K562 (cell line): ENCODE results near the gene C2orf42. TPM values are rescaled to one million over a fixed set of nuclear protein-coding genes. Genes with fewer than 3 reads are reported as not detected.

Experiments
- ARID2 ChIP-seq: fragments of 450-650 bp; IDR thresholded peaks from 2 replicates; pipeline ENCODE4 v1.6.1; 2017; ENCODE audit warnings: antibody characterized with exemption, mild to moderate bottlenecking
- C11orf30 ChIP-seq: fragments of 450-650 bp; IDR thresholded peaks from 2 replicates; pipeline ENCODE4 v1.6.1; 2016; ENCODE audit warnings: low read depth, mild to moderate bottlenecking
- CBFB ChIP-seq: sonication (generic); formaldehyde crosslinking; IDR thresholded peaks from 2 replicates; pipeline ENCODE4 v1.4.0; 2020; ENCODE audit warnings: mild to moderate bottlenecking, missing genetic modification reagents
- CEBPB ChIP-seq: fragments of 450-650 bp; IDR thresholded peaks from 2 replicates; pipeline ENCODE4 v1.6.1; 2016; ENCODE audit warnings: missing genetic modification characterization, missing compliant biosample characterization
- ETV1 ChIP-seq: fragments of 450-650 bp; conservative IDR thresholded peaks from 2 replicates; pipeline ENCODE4 v1.6.1; 2016; ENCODE audit warnings: missing genetic modification characterization, control low read depth, low read depth, missing compliant biosample characterization
- GTF2E2 ChIP-seq: fragments of 200-800 bp; sonication (Bioruptor generic); IDR thresholded peaks from 2 replicates; pipeline ENCODE4 v1.6.1; 2016; ENCODE audit warnings: missing genetic modification characterization, missing compliant biosample characterization
- MAFF ChIP-seq: IDR thresholded peaks from 2 replicates; pipeline ENCODE4 v1.6.1; 2012; ENCODE audit warnings: low read length, improper control_type of control experiment
- MAZ ChIP-seq, 2 experiments: fragments of 450-650 bp in 1 of 2; sonication (generic) in 1 of 2; formaldehyde crosslinking; IDR thresholded peaks in 1 of 2; conservative IDR thresholded peaks in 1 of 2; 2 replicates each; pipeline versions ENCODE4 v1.4.0 to v1.5.0; 2020; ENCODE audit warnings: mild to moderate bottlenecking in 1 of 2, missing genetic modification reagents in 1 of 2
- NEUROD1 ChIP-seq: fragments of 150-350 bp; IDR thresholded peaks from 2 replicates; pipeline ENCODE4 v1.6.1; 2014; ENCODE audit warnings: borderline replicate concordance, low read length, low read depth; ENCODE audit not compliant: partially characterized antibody
- NFIC ChIP-seq: fragments of 450-650 bp; IDR thresholded peaks from 2 replicates; pipeline ENCODE4 v1.6.1; 2017; ENCODE audit warnings: mild to moderate bottlenecking, inconsistent platforms
- NR2C2 ChIP-seq, 2 experiments: fragments of 200-800 bp in 1 of 2; sonication (Bioruptor generic) in 1 of 2; sonication (generic) in 1 of 2; formaldehyde crosslinking in 1 of 2; IDR thresholded peaks; 2 replicates each; pipeline versions ENCODE4 v1.6.1 to v1.8.0; 2016 to 2022; ENCODE audit warnings: mild to moderate bottlenecking in 1 of 2, missing compliant biosample characterization in 1 of 2, missing genetic modification characterization in 1 of 2, missing genetic modification reagents in 1 of 2
- SMARCA4 ChIP-seq: fragments of 450-650 bp; IDR thresholded peaks from 2 replicates; pipeline ENCODE4 v1.6.1; 2016
- TAF1 ChIP-seq: IDR thresholded peaks from 2 replicates; pipeline ENCODE4 v1.6.1; 2011; ENCODE audit warnings: mild to moderate bottlenecking, low read length, moderate library complexity; ENCODE audit not compliant: insufficient read depth, control insufficient read depth, severe bottlenecking; ENCODE audit errors: extremely low read depth
- ZNF431 ChIP-seq: sonication (generic); formaldehyde crosslinking; IDR thresholded peaks from 2 replicates; pipeline ENCODE4 v1.8.0; 2022; ENCODE audit warnings: mild to moderate bottlenecking, missing genetic modification reagents
- ZNF77 ChIP-seq: fragments of 250-450 bp; sonication (Bioruptor Pico); IDR thresholded peaks from 2 replicates; pipeline ENCODE4 v1.5.0; 2020
- ZNF785 ChIP-seq: fragments of 250-450 bp; sonication (Bioruptor Pico); IDR thresholded peaks from 2 replicates; pipeline ENCODE4 v1.4.0; 2020; ENCODE audit warnings: mild to moderate bottlenecking
- ZNF79 ChIP-seq: fragments of 250-450 bp; sonication (Bioruptor Pico); IDR thresholded peaks from 2 replicates; pipeline ENCODE4 v1.4.0; 2020; ENCODE audit warnings: low read depth, mild to moderate bottlenecking, moderate library complexity
- ZZZ3 ChIP-seq: fragments of 450-650 bp; IDR thresholded peaks from 2 replicates; pipeline ENCODE4 v1.6.1; 2016; ENCODE audit warnings: antibody characterized with exemption, mild to moderate bottlenecking, moderate library complexity
- polyA plus RNA-seq, 8 experiments: library from polyadenylated mRNA; depleted of rRNA in 4 of 8; stranded (reverse) in 5 of 8; unstranded in 3 of 8; fragments of >200 nt; fragmentation: Nextera tagmentation in 2 of 8; fragmentation: Illumina TruSeq in 1 of 8; extraction: Ambion mirVana in 2 of 8; extraction: Trizol in 1 of 8; gene quantifications; 2 replicates each; pipeline versions ENCODE4 v1.2.1 to v1.2.3, GENCODE V29; 2011 to 2014; ENCODE audit warnings: inconsistent platforms in 1 of 8, missing spikeins in 1 of 8
- total RNA-seq, 7 experiments: library from RNA; depleted of rRNA in 6 of 7; stranded (reverse); fragments of >200 nt in 6 of 7; fragmentation: Illumina TruSeq in 2 of 7; extraction: Trizol in 2 of 7; gene quantifications; 2 replicates each; pipeline versions ENCODE4 v1.2.1 to v1.2.3, GENCODE V29; 2011 to 2021; ENCODE audit warnings: low replicate concordance in 1 of 7
- TF ChIP-seq, protein P1 (sequence below), 2 experiments: fragments of 200-800 bp in 1 of 2; sonication (Bioruptor generic) in 1 of 2; sonication (generic) in 1 of 2; formaldehyde crosslinking in 1 of 2; IDR thresholded peaks in 1 of 2; conservative IDR thresholded peaks in 1 of 2; 2 replicates each; pipeline versions ENCODE4 v1.5.0 to v1.6.1; 2016 to 2020; ENCODE audit warnings: missing compliant biosample characterization in 1 of 2, missing genetic modification characterization in 1 of 2, missing genetic modification reagents in 1 of 2
- TF ChIP-seq, protein P2 (sequence below): fragments of 450-650 bp; conservative IDR thresholded peaks from 2 replicates; pipeline ENCODE4 v1.6.1; 2016; ENCODE audit warnings: missing genetic modification characterization, low read depth, mild to moderate bottlenecking, missing compliant biosample characterization, moderate library complexity
- TF ChIP-seq, protein P3 (sequence below): fragments of 450-650 bp; IDR thresholded peaks from 2 replicates; pipeline ENCODE4 v1.6.1; 2016; ENCODE audit warnings: antibody characterized with exemption
- TF ChIP-seq, protein P4 (sequence below): sonication (generic); formaldehyde crosslinking; IDR thresholded peaks from 2 replicates; pipeline ENCODE4 v1.8.0; 2023; ENCODE audit warnings: mild to moderate bottlenecking, missing genetic modification reagents

C2orf42 gene
- total and polyA plus RNA-seq, 9 of the 15 experiments (the other 6 are each of a cell fraction or from before 2014, with no cell fraction given) = 4.6 to 10.9 (median 7.5) TPM

DNA sequence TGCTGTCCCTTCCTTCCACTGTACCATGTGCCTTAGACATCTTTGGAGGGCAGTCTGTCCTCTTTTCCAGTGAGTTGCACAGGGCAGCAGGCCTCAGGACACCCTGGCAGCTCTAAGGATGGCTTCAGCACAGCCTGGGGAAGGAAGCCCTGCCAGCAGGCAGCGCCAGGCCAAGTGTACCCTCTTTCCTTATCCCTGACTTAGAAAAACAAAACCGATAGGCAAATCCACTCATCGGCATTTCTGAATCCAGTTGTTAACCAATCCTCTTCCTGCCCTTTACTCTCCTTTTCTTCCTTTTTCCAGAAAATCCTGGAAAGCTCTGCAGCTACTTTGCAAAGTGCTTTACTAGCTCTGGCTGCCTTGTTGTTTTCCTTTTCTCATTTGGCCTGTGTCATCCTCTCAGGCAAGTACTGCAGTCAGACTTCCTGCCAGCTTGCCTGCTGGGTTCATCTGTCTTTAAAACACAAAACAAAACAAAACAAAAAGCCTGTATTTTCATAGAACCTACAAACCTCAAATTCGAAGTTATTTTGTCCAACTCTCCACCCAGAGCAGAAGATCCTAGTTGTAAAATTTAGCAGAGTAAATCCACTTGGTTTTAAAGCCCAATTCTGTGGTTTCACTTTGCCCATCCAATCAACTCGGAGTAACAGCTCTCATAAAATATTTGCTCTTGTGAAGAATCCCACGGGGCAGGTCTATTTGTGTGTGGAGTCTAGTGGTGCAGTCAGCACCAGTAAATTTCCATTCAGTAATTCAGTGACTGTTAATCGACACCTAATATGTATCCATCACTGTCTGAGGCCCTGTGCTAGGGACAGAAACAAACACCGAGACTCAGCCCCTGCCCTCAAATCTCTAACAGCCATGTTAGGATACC is 58.3 kb downstream of the C2orf42 start (continued):
- TF ChIP-seq NFIC (0 out of 2 replicates have a peak, but pooled peaks have one; percentile 7), ZNF785 (no peak), NEUROD1 (no peak), GTF2E2 (tag) (peak; percentile 70), TAF1 (peak; percentile 49), ZZZ3 (no peak), NR2C2 (CRISPR knock-in tag; IDR thresholded peaks at IDR 0.05) (no peak), NR2C2 (tag; IDR thresholded peaks at IDR 0.05) (peak; percentile 42), ZNF79 (CRISPR knock-in tag) (no peak), C11orf30 (peak; percentile 65), MAZ (CRISPR knock-in tag; conservative IDR thresholded peaks at IDR 0.05 in 1 of 2, IDR thresholded peaks at IDR 0.05 in 1 of 2) (peak in 1 of 2 experiments; percentile 40; a peak in 1 of 4 replicates), ARID2 (no peak), ETV1 (peak; percentile 47; the same call in 1 of the 2 replicates), ZNF431 (no peak), CEBPB (tag) (no peak), MAFF (peak; percentile 24; the same call in 1 of the 2 replicates), SMARCA4 (peak; percentile 63), CBFB (CRISPR knock-in tag) (no peak), ZNF77 (CRISPR knock-in tag) (no peak)
- TF ChIP-seq, protein P1, sequence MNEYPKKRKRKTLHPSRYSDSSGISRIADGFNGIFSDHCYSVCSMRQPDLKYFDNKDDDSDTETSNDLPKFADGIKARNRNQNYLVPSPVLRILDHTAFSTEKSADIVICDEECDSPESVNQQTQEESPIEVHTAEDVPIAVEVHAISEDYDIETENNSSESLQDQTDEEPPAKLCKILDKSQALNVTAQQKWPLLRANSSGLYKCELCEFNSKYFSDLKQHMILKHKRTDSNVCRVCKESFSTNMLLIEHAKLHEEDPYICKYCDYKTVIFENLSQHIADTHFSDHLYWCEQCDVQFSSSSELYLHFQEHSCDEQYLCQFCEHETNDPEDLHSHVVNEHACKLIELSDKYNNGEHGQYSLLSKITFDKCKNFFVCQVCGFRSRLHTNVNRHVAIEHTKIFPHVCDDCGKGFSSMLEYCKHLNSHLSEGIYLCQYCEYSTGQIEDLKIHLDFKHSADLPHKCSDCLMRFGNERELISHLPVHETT (CRISPR knock-in tag; conservative IDR thresholded peaks at IDR 0.05 in 1 of 2, IDR thresholded peaks at IDR 0.05 in 1 of 2) = peak in 1 of 2 experiments; percentile 79; a peak in 2 of 4 replicates
- TF ChIP-seq, protein P2, sequence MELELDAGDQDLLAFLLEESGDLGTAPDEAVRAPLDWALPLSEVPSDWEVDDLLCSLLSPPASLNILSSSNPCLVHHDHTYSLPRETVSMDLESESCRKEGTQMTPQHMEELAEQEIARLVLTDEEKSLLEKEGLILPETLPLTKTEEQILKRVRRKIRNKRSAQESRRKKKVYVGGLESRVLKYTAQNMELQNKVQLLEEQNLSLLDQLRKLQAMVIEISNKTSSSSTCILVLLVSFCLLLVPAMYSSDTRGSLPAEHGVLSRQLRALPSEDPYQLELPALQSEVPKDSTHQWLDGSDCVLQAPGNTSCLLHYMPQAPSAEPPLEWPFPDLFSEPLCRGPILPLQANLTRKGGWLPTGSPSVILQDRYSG = 0 out of 2 replicates have a peak, but pooled peaks have one; percentile 25
- TF ChIP-seq, protein P3, sequence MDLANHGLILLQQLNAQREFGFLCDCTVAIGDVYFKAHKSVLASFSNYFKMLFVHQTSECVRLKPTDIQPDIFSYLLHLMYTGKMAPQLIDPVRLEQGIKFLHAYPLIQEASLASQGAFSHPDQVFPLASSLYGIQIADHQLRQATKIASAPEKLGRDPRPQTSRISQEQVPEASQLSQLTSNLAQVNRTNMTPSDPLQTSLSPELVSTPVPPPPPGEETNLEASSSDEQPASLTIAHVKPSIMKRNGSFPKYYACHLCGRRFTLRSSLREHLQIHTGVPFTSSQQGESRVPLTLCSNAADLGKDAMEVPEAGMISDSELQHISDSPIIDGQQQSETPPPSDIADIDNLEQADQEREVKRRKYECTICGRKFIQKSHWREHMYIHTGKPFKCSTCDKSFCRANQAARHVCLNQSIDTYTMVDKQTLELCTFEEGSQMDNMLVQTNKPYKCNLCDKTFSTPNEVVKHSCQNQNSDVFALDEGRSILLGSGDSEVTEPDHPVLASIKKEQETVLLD = peak; percentile 65; the same call in 1 of the 2 replicates
- TF ChIP-seq, protein P4, sequence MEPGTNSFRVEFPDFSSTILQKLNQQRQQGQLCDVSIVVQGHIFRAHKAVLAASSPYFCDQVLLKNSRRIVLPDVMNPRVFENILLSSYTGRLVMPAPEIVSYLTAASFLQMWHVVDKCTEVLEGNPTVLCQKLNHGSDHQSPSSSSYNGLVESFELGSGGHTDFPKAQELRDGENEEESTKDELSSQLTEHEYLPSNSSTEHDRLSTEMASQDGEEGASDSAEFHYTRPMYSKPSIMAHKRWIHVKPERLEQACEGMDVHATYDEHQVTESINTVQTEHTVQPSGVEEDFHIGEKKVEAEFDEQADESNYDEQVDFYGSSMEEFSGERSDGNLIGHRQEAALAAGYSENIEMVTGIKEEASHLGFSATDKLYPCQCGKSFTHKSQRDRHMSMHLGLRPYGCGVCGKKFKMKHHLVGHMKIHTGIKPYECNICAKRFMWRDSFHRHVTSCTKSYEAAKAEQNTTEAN (CRISPR knock-in tag) = no peak
